ENCODE data around the gene ZNF319.

- TF ChIP-seq CTCF (conservative IDR thresholded peaks at IDR 0.05; ENCODE audit: low read depth in 2 of 2) (no peak), REST (IDR thresholded peaks at IDR 0.05; ENCODE audit: unreplicated experiment) (no peak), EZH2 (IDR thresholded peaks at IDR 0.05; ENCODE audit: low read depth, unreplicated experiment) (no peak), EZH2phosphoT487 (IDR thresholded peaks at IDR 0.05; ENCODE audit: unreplicated experiment) (no peak), POLR2AphosphoS5 (IDR thresholded peaks at IDR 0.05; ENCODE audit: low read depth) (no peak), ZNF462 (CRISPR knock-in tag; IDR thresholded peaks at IDR 0.05) (no peak), CREB1 (CRISPR knock-in tag; IDR thresholded peaks at IDR 0.05; ENCODE audit: low read depth) (no peak), ETS1 (IDR thresholded peaks at IDR 0.05) (no peak), STAT1 (IDR thresholded peaks at IDR 0.05; ENCODE audit: unreplicated experiment) (no peak), JUNB (IDR thresholded peaks at IDR 0.05; ENCODE audit: unreplicated experiment) (no peak), ZNF331 (CRISPR knock-in tag; IDR thresholded peaks at IDR 0.05; ENCODE audit: low read depth) (no peak), ZNF114 (CRISPR knock-in tag; IDR thresholded peaks at IDR 0.05) (no peak)
Measured at GRCh38 chr16:58031016-58031800, 30.7 kb upstream of the ZNF319 start.
